Thyroid gland (tissue), 4 donors: ENCODE results near the gene PM20D2. TPM values are rescaled to one million over a fixed set of nuclear protein-coding genes. Genes with fewer than 3 reads are reported as not detected.
A peak's percentile ranks its signal among the peaks of the same experiment; 100 is the strongest.

Experiments
- DNase-seq, 2 donors: peaks; one replicate each; pipeline ENCODE4 v3.0.0-alpha.2; 2019
- H3K27ac ChIP-seq, 3 donors: fragments of 200-600 bp; sonication (generic); 1 replicate in 2 of 3; 2 replicates in 1 of 3; pipeline ENCODE4 v1.5.1; 2016 to 2019; ENCODE audit warnings: mild to moderate bottlenecking in 1 of 3, moderate library complexity in 1 of 3
- H3K27me3 ChIP-seq: fragments of 200-600 bp; sonication (generic); one replicate; pipeline ENCODE4 v1.5.1; 2019
- H3K36me3 ChIP-seq, 2 donors: fragments of 200-600 bp; sonication (generic); one replicate each; pipeline ENCODE4 v1.5.1; 2016 to 2019
- H3K4me1 ChIP-seq, 2 donors: fragments of 200-600 bp; sonication (generic); one replicate each; pipeline ENCODE4 v1.5.1; 2017 to 2019
- H3K4me3 ChIP-seq, 3 donors: fragments of 200-600 bp; sonication (generic); replicated peaks in 1 of 3; 1 replicate in 2 of 3; 2 replicates in 1 of 3; pipeline ENCODE4 v1.5.1; 2016; ENCODE audit warnings: mild to moderate bottlenecking in 1 of 3
- H3K9me3 ChIP-seq: fragments of 200-600 bp; sonication (generic); one replicate; pipeline ENCODE4 v1.5.1; 2017
- CTCF ChIP-seq, 6 experiments: fragments of 200-600 bp in 3 of 6; fragments of 450-650 bp in 3 of 6; sonication (generic) in 3 of 6; IDR thresholded peaks; one replicate each; pipeline ENCODE4 v1.5.1; 2016 to 2019; ENCODE audit warnings: antibody characterized with exemption in 6 of 6, mild to moderate bottlenecking in 2 of 6, inconsistent platforms in 1 of 6, moderate library complexity in 1 of 6
- POLR2A ChIP-seq, 2 donors: fragments of 450-650 bp; IDR thresholded peaks; one replicate each; pipeline ENCODE4 v1.6.1; 2017; ENCODE audit warnings: antibody characterized with exemption in 2 of 2, mild to moderate bottlenecking in 2 of 2, moderate library complexity in 1 of 2
- WGBS, 2 donors: methylation state at CpG; one replicate each; pipeline ENCODE4 v1.1.5; 2017; 5-methylcytosine and 5-hydroxymethylcytosine counted together
- intact Hi-C: fragments of 100-400 bp; cut with DNase I; formaldehyde crosslinking; loops from one replicate; pipeline ENCODE4 v1.15.1; 2023
- total RNA-seq, 4 donors: library from RNA; depleted of rRNA; stranded (reverse); fragments of >200 nt; gene quantifications; one replicate each; pipeline ENCODE4 v1.2.3, GENCODE V29; 2016

The PM20D2 gene
- total RNA-seq, 4 donors from 2014 or later: 21.5 to 33.3 (median 28.6) TPM

DNA sequence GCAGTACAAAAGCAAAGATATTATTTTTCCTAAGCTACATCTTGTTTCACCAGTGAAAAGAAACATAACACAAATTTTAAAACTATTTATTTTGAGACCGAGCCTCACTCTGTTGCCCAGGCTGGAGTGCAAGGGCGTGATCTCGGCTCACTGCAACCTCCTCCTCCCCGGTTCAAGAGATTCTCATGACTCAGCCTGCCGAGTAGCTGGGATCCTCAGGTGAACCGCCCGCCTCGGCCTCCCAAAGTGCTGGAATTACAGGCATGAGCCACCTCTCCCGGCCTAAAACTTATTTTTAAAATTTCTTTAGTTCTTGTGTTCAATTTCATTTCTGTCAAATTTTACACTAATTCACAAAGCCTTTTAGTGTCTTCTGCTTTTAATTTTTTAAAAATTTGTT lies 33.9 kb upstream of the PM20D2 start:
- Histone ChIP-seq H3K4me3 (no peak overlapping the region), H3K36me3 (no peaks in the 10 kb centered on the region), H3K27me3 (no peaks in the 10 kb centered on the region), H3K27ac (no peak overlapping the region), H3K4me1 (peaks cover 0 to 4% of the 10 kb centered on the region in 2 donors), H3K9me3 (no peaks in the 10 kb centered on the region)
- TF ChIP-seq CTCF (IDR thresholded peaks at IDR 0.05) (no peak), POLR2A (IDR thresholded peaks at IDR 0.05) (no peak)
- WGBS, 2 donors: 95% methylated on average over 9 of the region's 9 CpGs
- DNase-seq: no peak
- intact Hi-C loops: no loop called here

DNA sequence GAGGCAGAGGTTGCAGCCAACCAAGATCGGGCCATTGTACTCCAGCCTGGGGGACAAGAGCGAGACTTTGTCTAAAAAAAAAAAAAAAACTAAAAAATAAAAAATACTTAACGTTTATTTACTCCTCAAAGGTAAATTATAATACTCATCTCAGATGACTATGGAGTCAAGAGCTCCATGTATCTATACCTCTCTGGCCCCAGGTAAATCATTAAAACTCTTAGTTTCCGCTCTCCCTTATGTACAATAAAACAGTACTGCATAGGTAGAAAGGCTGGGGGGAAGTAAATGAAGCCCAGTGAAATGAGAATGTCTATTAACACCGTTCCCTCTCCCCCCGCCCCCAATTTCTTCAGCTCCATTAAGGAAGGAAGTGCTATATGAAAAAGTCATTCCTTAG lies 29.2 kb upstream of the PM20D2 start:
- H3K4me3 ChIP-seq: no peak overlapping the region
- no peak overlapping the region for H3K27ac ChIP-seq
- 64 to 72% methylated on average over 6 of the region's 6 CpGs for WGBS, 2 donors
- H3K36me3 ChIP-seq: no peaks in the 10 kb centered on the region
- H3K9me3 ChIP-seq: no peaks in the 10 kb centered on the region
- no peak for DNase-seq
- TF ChIP-seq POLR2A (IDR thresholded peaks at IDR 0.05) (no peak), CTCF (IDR thresholded peaks at IDR 0.05) (no peak)
- H3K27me3 ChIP-seq: no peaks in the 10 kb centered on the region
- intact Hi-C loops: no loop called here
- peaks cover 3 to 5% of the 10 kb centered on the region in 2 donors for H3K4me1 ChIP-seq

- DNase-seq: peak; percentile 42 to 45
- peaks cover 3 to 5% of the 10 kb centered on the region in 2 donors for H3K4me1 ChIP-seq
- H3K9me3 ChIP-seq: no peaks in the 10 kb centered on the region
- 1 to 4% methylated on average over 12 to 15 of the region's 106 CpGs for WGBS, 2 donors
- intact Hi-C loops: no loop called here
- H3K27me3 ChIP-seq: no peaks in the 10 kb centered on the region
- H3K36me3 ChIP-seq: no peaks in the 10 kb centered on the region
- H3K4me3 ChIP-seq: peak within 1 kb of the TSS; percentile 59 to 88 (median 62)
- TF ChIP-seq POLR2A (IDR thresholded peaks at IDR 0.05) (peak in 1 of 2 donors; percentile 14), CTCF (IDR thresholded peaks at IDR 0.05) (peak in 1 of 6 experiments; percentile 12)
- H3K27ac ChIP-seq: no peak within 1 kb of the TSS
Measured at GRCh38 chr6:89117211-89118108, 28.4 kb upstream of the PM20D2 start, which contains the start of gene SRSF12. TSS of gene SRSF12 (minus strand) at chr6:89118071. CDS start at chr6:89117887, 184 bp downstream.

GRCh38 chr6:89118931-89119330 lies 26.9 kb upstream of the PM20D2 start:
- Histone ChIP-seq H3K36me3 (no peaks in the 10 kb centered on the region), H3K27ac (no peak overlapping the region)

More at GRCh38 chr6:89118931-89119330, 26.9 kb upstream of the PM20D2 start:
- Histone ChIP-seq H3K27me3 (no peaks in the 10 kb centered on the region), H3K9me3 (no peaks in the 10 kb centered on the region), H3K4me1 (peaks cover 3 to 5% of the 10 kb centered on the region in 2 donors), H3K4me3 (no peak overlapping the region)
- intact Hi-C loops: no loop called here
- DNase-seq: peak; percentile 27 to 34
- TF ChIP-seq POLR2A (IDR thresholded peaks at IDR 0.05) (no peak), CTCF (IDR thresholded peaks at IDR 0.05) (no peak)
- WGBS, 2 donors: 78 to 84% methylated on average over 8 of the region's 8 CpGs
